ENCODE results near the gene COPG1.

The COPG1 gene

DNA sequence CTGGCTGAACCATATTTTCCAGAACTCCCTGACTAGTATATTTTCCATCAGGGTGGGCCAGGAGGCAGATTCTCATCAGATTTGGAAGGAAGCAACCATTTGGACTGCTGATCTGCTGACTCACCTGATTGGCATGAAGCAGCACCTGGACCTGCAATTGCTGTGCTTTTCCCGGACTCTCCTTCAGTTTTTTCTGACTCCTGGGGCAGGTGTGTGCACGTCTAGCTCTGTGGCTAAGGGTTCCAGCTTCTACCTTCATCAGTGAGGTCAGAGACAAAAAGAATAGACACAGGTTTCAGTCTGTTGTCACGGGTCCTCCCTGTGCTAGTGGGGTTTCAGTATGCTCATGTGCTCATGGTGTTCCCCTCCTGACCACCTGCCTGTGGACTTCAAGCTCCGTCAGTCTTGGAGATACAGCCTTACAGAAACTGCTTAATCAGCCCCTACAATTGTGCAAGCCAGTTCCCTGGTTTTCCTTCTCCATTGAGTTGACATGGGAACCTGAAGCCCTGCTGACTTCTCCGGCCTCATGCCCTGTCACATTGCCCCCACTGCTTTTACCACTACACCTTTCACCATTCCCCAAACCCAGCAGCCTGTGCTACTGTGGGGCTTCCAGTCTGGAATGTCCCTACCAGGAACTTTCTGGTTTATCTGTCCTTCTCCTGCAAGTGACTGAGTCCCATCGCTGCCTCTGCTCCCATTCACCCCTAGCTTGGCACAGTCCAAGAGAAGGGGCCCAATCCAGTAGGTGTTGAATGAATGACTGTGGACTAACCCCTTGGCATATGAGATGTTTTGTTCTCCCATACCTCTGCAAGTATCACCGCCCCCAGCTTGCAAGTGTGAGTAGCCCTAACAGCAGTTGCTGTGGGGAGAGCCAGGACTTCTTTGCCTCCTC, 61.0 kb downstream of the COPG1 start:
- no peak overlapping the region for H3K4me3 ChIP-seq (ENCODE audit: severe bottlenecking)
- no peaks in the 10 kb centered on the region for H3K27me3 ChIP-seq (ENCODE audit: insufficient read depth, poor library complexity, severe bottlenecking)
- DNase-seq (ENCODE audit: low spot score) = peak; percentile 89
- no peaks in the 10 kb centered on the region for H3K9me3 ChIP-seq (ENCODE audit: severe bottlenecking)
- peaks cover 25% of the 10 kb centered on the region for H3K4me1 ChIP-seq (ENCODE audit: insufficient read depth, poor library complexity, severe bottlenecking)
- H3K27ac ChIP-seq (ENCODE audit: poor library complexity, severe bottlenecking) = peak overlapping the region; percentile 92
- ATAC-seq (ENCODE audit: low read depth) = peak; percentile 45
- peaks cover under 1% of the 10 kb centered on the region for H3K36me3 ChIP-seq (ENCODE audit: low read depth)
- TF ChIP-seq, protein P1, sequence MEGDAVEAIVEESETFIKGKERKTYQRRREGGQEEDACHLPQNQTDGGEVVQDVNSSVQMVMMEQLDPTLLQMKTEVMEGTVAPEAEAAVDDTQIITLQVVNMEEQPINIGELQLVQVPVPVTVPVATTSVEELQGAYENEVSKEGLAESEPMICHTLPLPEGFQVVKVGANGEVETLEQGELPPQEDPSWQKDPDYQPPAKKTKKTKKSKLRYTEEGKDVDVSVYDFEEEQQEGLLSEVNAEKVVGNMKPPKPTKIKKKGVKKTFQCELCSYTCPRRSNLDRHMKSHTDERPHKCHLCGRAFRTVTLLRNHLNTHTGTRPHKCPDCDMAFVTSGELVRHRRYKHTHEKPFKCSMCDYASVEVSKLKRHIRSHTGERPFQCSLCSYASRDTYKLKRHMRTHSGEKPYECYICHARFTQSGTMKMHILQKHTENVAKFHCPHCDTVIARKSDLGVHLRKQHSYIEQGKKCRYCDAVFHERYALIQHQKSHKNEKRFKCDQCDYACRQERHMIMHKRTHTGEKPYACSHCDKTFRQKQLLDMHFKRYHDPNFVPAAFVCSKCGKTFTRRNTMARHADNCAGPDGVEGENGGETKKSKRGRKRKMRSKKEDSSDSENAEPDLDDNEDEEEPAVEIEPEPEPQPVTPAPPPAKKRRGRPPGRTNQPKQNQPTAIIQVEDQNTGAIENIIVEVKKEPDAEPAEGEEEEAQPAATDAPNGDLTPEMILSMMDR (IDR thresholded peaks at IDR 0.05; ENCODE audit: poor library complexity, severe bottlenecking) = no peak

DNA sequence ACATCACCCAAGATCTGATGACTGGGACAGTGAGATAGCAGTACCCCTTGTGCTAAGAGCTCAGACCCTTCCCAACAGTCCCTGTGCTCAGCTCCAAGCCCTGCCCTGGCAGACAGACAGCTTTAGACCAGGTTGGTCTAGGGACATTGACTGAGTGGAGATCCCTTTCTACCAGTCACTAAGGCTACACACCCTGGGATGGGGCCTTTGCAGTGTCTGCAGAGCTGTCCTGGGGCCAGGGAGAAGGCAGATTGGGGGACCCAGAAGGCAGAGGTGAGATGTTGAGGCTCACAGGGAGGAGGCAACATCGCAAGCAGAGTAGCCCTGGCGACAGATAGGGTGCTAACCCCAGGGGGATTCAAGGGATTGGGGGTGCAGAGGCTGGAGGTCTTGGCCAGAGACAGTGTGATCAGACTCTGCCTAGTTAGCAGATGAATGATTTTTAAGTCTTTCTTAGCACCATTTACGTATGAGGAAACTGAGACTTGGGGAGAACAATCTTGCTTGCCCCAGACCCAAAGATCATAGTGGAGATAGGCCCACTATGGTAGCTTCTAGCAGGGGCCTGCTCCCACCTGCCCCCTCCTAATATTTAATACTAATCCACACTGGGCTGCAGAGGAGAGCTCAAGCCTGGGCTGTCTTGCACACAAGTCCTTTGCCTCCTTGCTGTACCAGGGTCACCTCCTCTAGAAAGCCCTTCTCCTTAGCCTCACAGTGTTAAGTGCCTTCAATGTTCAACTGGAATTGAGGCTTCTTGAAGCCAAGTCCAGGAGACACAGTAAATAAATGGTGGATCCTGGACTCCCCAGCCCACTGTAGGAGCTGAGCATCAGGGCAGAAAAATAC, 61.9 kb downstream of the COPG1 start:
- Histone ChIP-seq H3K36me3 (ENCODE audit: low read depth) (no peaks in the 10 kb centered on the region), H3K27ac (ENCODE audit: poor library complexity, severe bottlenecking) (peak overlapping the region; percentile 92), H3K4me1 (ENCODE audit: insufficient read depth, poor library complexity, severe bottlenecking) (peaks cover 19% of the 10 kb centered on the region), H3K4me3 (ENCODE audit: severe bottlenecking) (no peak overlapping the region), H3K27me3 (ENCODE audit: insufficient read depth, poor library complexity, severe bottlenecking) (no peaks in the 10 kb centered on the region), H3K9me3 (ENCODE audit: severe bottlenecking) (no peaks in the 10 kb centered on the region)
- no peak for ATAC-seq (ENCODE audit: low read depth)
- TF ChIP-seq, protein P1 (IDR thresholded peaks at IDR 0.05; ENCODE audit: poor library complexity, severe bottlenecking) = no peak
- no peak for DNase-seq (ENCODE audit: low spot score)

DNA sequence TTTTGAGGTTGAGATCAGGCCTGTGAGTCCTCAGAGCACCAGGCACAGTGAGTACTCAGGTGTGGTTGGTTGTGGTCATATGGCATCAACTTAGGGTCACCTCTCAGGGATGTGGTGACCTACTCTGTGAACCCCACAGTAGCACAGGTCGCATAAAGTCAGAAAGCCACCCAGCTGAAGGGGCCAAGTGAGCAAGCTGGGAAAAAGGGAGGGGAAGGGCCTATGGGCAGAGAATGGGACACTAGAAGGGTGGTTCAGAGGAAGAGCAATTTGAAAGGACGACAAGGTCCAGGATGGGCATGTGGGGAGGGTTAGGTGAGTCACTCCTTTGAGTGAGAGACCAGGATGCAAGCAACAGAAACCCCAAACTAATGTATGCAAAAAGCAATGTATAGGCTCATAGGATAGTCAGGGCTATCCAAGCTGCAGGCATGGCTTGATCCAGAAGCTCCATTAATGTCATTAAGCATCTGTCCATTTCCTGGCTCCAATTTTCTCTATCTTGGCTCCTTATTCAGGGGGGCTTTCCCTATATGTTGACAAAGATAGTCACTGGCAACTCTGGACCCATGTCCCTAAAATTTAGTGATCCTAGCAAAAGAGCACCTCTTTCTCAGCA, 62.7 kb downstream of the COPG1 start:
- Histone ChIP-seq H3K36me3 (ENCODE audit: low read depth) (no peaks in the 10 kb centered on the region), H3K4me1 (ENCODE audit: insufficient read depth, poor library complexity, severe bottlenecking) (peaks cover 17% of the 10 kb centered on the region), H3K27me3 (ENCODE audit: insufficient read depth, poor library complexity, severe bottlenecking) (no peaks in the 10 kb centered on the region), H3K9me3 (ENCODE audit: severe bottlenecking) (no peaks in the 10 kb centered on the region), H3K27ac (ENCODE audit: poor library complexity, severe bottlenecking) (peak overlapping the region; percentile 92), H3K4me3 (ENCODE audit: severe bottlenecking) (no peak overlapping the region)
- TF ChIP-seq, protein P1 (IDR thresholded peaks at IDR 0.05; ENCODE audit: poor library complexity, severe bottlenecking) = no peak
- ATAC-seq (ENCODE audit: low read depth) (no peak), DNase-seq (ENCODE audit: low spot score) (no peak)

DNA sequence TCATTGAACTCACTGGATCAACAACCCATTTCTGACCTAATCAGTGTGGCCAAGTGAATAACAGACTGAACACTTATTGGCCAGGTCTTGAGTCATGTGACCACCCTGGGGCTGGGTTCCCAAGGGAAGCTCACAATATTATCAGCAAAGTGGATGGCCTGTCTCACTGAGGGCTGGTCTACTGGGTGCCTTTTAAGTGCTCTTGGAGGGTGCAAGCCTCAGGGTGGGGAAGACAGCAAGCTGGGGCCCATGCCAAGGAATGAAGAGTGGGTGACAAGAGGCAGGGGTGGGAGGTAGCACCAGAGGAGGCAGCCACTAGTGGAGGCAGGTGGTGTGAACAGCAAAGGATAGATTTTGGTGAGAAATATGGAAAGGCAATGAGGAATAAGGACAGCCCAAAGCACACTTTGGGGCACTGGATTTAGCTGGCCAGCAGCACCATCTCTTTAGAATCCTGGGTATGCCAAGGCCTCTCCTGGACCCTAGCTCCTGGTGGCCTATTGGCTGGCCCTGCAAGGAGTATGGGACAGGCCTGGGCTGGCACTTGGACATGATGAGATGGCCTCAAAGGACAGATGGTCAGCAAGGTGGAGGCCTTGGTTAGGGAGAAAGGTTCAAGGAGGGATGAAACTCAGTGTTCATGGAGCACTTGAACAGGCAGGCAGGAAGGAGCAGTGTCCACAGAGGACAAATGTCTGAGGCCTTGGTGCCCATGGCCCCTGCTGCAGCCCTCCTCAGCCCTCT, 63.4 kb downstream of the COPG1 start:
- peak overlapping the region; percentile 92 for H3K27ac ChIP-seq (ENCODE audit: poor library complexity, severe bottlenecking)
- peaks cover 17% of the 10 kb centered on the region for H3K4me1 ChIP-seq (ENCODE audit: insufficient read depth, poor library complexity, severe bottlenecking)
- no peak overlapping the region for H3K4me3 ChIP-seq (ENCODE audit: severe bottlenecking)
- ATAC-seq (ENCODE audit: low read depth) (no peak), DNase-seq (ENCODE audit: low spot score) (no peak)
- H3K36me3 ChIP-seq (ENCODE audit: low read depth) = no peaks in the 10 kb centered on the region
- no peaks in the 10 kb centered on the region for H3K9me3 ChIP-seq (ENCODE audit: severe bottlenecking)
- H3K27me3 ChIP-seq (ENCODE audit: insufficient read depth, poor library complexity, severe bottlenecking) = no peaks in the 10 kb centered on the region
- TF ChIP-seq, protein P1 (IDR thresholded peaks at IDR 0.05; ENCODE audit: poor library complexity, severe bottlenecking) = no peak
